SJCRH30 (cell line): ENCODE data around the gene ELAVL3. TPM values are rescaled to one million over a fixed set of nuclear protein-coding genes. Genes with fewer than 3 reads are reported as not detected.

Experiments used
- DNase-seq, 2 experiments: peaks; one replicate each; pipeline ENCODE4 v3.0.0-alpha.2; 2015 to 2020
- H3K27ac ChIP-seq: fragments of 250-450 bp; sonication (Bioruptor Pico); 2 replicates; pipeline ENCODE4 v1.5.1; 2020; ENCODE audit warnings: mild to moderate bottlenecking, moderate library complexity
- H3K27me3 ChIP-seq: fragments of 250-450 bp; sonication (Bioruptor Pico); 2 replicates; pipeline ENCODE4 v1.5.1; 2020; ENCODE audit warnings: mild to moderate bottlenecking, moderate library complexity
- H3K36me3 ChIP-seq: fragments of 250-450 bp; sonication (Bioruptor Pico); 2 replicates; pipeline ENCODE4 v1.5.1; 2020; ENCODE audit warnings: mild to moderate bottlenecking, moderate library complexity
- H3K4me1 ChIP-seq: fragments of 250-450 bp; sonication (Bioruptor Pico); 2 replicates; pipeline ENCODE4 v1.5.1; 2020; ENCODE audit warnings: mild to moderate bottlenecking, moderate library complexity
- H3K4me3 ChIP-seq: fragments of 250-450 bp; sonication (Bioruptor Pico); 2 replicates; pipeline ENCODE4 v1.5.1; 2020; ENCODE audit warnings: mild to moderate bottlenecking, moderate library complexity
- H3K9me3 ChIP-seq: fragments of 250-450 bp; sonication (Bioruptor Pico); replicated peaks from 2 replicates; pipeline ENCODE4 v1.5.1; 2020; ENCODE audit warnings: mild to moderate bottlenecking, moderate library complexity
- total RNA-seq: library from RNA; depleted of rRNA; stranded (reverse); fragments of >200 nt; shearing (Covaris generic); gene quantifications from 2 replicates; pipeline ENCODE4 v1.2.3, GENCODE V29; 2014; rRNA removed

The ELAVL3 gene
- not detected in 2 replicates for total RNA-seq

- Histone ChIP-seq H3K4me3 (no peak within 1 kb of the TSS), H3K27ac (no peak within 1 kb of the TSS), H3K27me3 (no peaks in the 10 kb centered on the region), H3K4me1 (no peaks in the 10 kb centered on the region), H3K36me3 (no peaks in the 10 kb centered on the region), H3K9me3 (no peaks in the 10 kb centered on the region)
- DNase-seq: no peak
Measured at GRCh38 chr19:11480715-11481533, at the start of gene ELAVL3. TSS of gene ELAVL3 (minus strand) at chr19:11481046. CDS start at chr19:11480608, 438 bp downstream.

- no peaks in the 10 kb centered on the region for H3K27me3 ChIP-seq
- H3K36me3 ChIP-seq: no peaks in the 10 kb centered on the region
- no peak overlapping the region for H3K4me3 ChIP-seq
- no peaks in the 10 kb centered on the region for H3K9me3 ChIP-seq
- H3K27ac ChIP-seq: no peak overlapping the region
- DNase-seq: peak; percentile 84 to 88
- peaks cover 3% of the 10 kb centered on the region; the same call in 1 of the 2 replicates for H3K4me1 ChIP-seq
Measured at GRCh38 chr19:11530432-11530831, 49.6 kb upstream of the ELAVL3 start.

- no peaks in the 10 kb centered on the region for H3K27me3 ChIP-seq
- peaks cover 3% of the 10 kb centered on the region; the same call in 1 of the 2 replicates for H3K4me1 ChIP-seq
- DNase-seq: peak; percentile 97 to 99
- H3K4me3 ChIP-seq: peak within 1 kb of the TSS; percentile 84
- H3K9me3 ChIP-seq: no peaks in the 10 kb centered on the region
- peak within 1 kb of the TSS; percentile 89 for H3K27ac ChIP-seq
- H3K36me3 ChIP-seq: no peaks in the 10 kb centered on the region
Measured at GRCh38 chr19:11528551-11529341, 47.9 kb upstream of the ELAVL3 start, which contains the start of gene ECSIT. TSS of gene ECSIT (minus strand) at chr19:11529134. CDS start at chr19:11519170, 9,964 bp downstream.

GRCh38 chr19:11519138-11519537 is 38.3 kb upstream of the ELAVL3 start:
- H3K9me3 ChIP-seq: no peaks in the 10 kb centered on the region
- DNase-seq: no peak
- H3K4me3 ChIP-seq: no peak overlapping the region
- no peaks in the 10 kb centered on the region for H3K36me3 ChIP-seq
- no peak overlapping the region for H3K27ac ChIP-seq
- no peaks in the 10 kb centered on the region for H3K27me3 ChIP-seq
- no peaks in the 10 kb centered on the region for H3K4me1 ChIP-seq

- H3K27ac ChIP-seq: no peak overlapping the region
- no peak for DNase-seq
- no peak overlapping the region for H3K4me3 ChIP-seq
- H3K36me3 ChIP-seq: no peaks in the 10 kb centered on the region
- H3K9me3 ChIP-seq: no peaks in the 10 kb centered on the region
- no peaks in the 10 kb centered on the region for H3K27me3 ChIP-seq
- H3K4me1 ChIP-seq: no peaks in the 10 kb centered on the region
Measured at GRCh38 chr19:11513946-11514345, 33.1 kb upstream of the ELAVL3 start.

GRCh38 chr19:11510444-11510843 is 29.6 kb upstream of the ELAVL3 start:
- H3K9me3 ChIP-seq: no peaks in the 10 kb centered on the region
- DNase-seq: no peak
- H3K27me3 ChIP-seq: no peaks in the 10 kb centered on the region
- no peak overlapping the region for H3K4me3 ChIP-seq
- H3K27ac ChIP-seq: no peak overlapping the region
- H3K4me1 ChIP-seq: no peaks in the 10 kb centered on the region
- no peaks in the 10 kb centered on the region for H3K36me3 ChIP-seq

GRCh38 chr19:11507370-11508078 is 26.7 kb upstream of the ELAVL3 start:
- no peak for DNase-seq
- H3K27me3 ChIP-seq: no peaks in the 10 kb centered on the region

GRCh38 chr19:11506967-11507366 is 26.1 kb upstream of the ELAVL3 start:
- no peak for DNase-seq
- H3K27me3 ChIP-seq: no peaks in the 10 kb centered on the region

More at GRCh38 chr19:11507370-11508078, 26.7 kb upstream of the ELAVL3 start:
- no peaks in the 10 kb centered on the region for H3K9me3 ChIP-seq
- 0 out of 2 replicates have a peak, but pooled peaks cover 3% of the 10 kb centered on the region for H3K4me1 ChIP-seq
- no peaks in the 10 kb centered on the region for H3K36me3 ChIP-seq
- no peak overlapping the region for H3K27ac ChIP-seq
- H3K4me3 ChIP-seq: no peak overlapping the region

GRCh38 chr19:11506101-11506555 is 25.3 kb upstream of the ELAVL3 start:
- no peaks in the 10 kb centered on the region for H3K36me3 ChIP-seq
- H3K4me3 ChIP-seq: peak overlapping the region; percentile 88
- no peak for DNase-seq
- H3K27ac ChIP-seq: peak overlapping the region; percentile 56
- H3K4me1 ChIP-seq: 0 out of 2 replicates have a peak, but pooled peaks cover 3% of the 10 kb centered on the region
- no peaks in the 10 kb centered on the region for H3K9me3 ChIP-seq
- no peaks in the 10 kb centered on the region for H3K27me3 ChIP-seq

More at GRCh38 chr19:11506967-11507366, 26.1 kb upstream of the ELAVL3 start:
- Histone ChIP-seq H3K4me1 (0 out of 2 replicates have a peak, but pooled peaks cover 3% of the 10 kb centered on the region), H3K36me3 (no peaks in the 10 kb centered on the region), H3K27ac (no peak overlapping the region), H3K4me3 (no peak overlapping the region), H3K9me3 (no peaks in the 10 kb centered on the region)

GRCh38 chr19:11505504-11506100 is 24.8 kb upstream of the ELAVL3 start, which contains the start of gene ZNF653:
TSS of gene ZNF653 (minus strand) at chr19:11505839. CDS start at chr19:11505786, 53 bp downstream.
- Histone ChIP-seq H3K9me3 (no peaks in the 10 kb centered on the region), H3K27me3 (no peaks in the 10 kb centered on the region), H3K36me3 (no peaks in the 10 kb centered on the region), H3K27ac (peak within 1 kb of the TSS; percentile 56), H3K4me1 (0 out of 2 replicates have a peak, but pooled peaks cover 3% of the 10 kb centered on the region), H3K4me3 (peak within 1 kb of the TSS; percentile 88)
- peak; percentile 94 to 97 for DNase-seq

- Histone ChIP-seq H3K36me3 (no peaks in the 10 kb centered on the region), H3K9me3 (no peaks in the 10 kb centered on the region), H3K27me3 (no peaks in the 10 kb centered on the region), H3K4me3 (peak overlapping the region; percentile 88), H3K4me1 (0 out of 2 replicates have a peak, but pooled peaks cover 3% of the 10 kb centered on the region), H3K27ac (peak overlapping the region; percentile 56)
- DNase-seq: peak; percentile 95 to 96
Measured at GRCh38 chr19:11505032-11505503, 24.2 kb upstream of the ELAVL3 start.

GRCh38 chr19:11504502-11505031 is 23.7 kb upstream of the ELAVL3 start:
- H3K27me3 ChIP-seq: no peaks in the 10 kb centered on the region
- peak overlapping the region; percentile 88 for H3K4me3 ChIP-seq
- no peak overlapping the region for H3K27ac ChIP-seq
- DNase-seq: no peak
- H3K36me3 ChIP-seq: no peaks in the 10 kb centered on the region
- H3K9me3 ChIP-seq: no peaks in the 10 kb centered on the region
- 0 out of 2 replicates have a peak, but pooled peaks cover 3% of the 10 kb centered on the region for H3K4me1 ChIP-seq

- DNase-seq: no peak
- H3K27ac ChIP-seq: no peak overlapping the region
- H3K36me3 ChIP-seq: no peaks in the 10 kb centered on the region
- H3K4me3 ChIP-seq: no peak overlapping the region
- H3K4me1 ChIP-seq: 0 out of 2 replicates have a peak, but pooled peaks cover 3% of the 10 kb centered on the region
- H3K9me3 ChIP-seq: no peaks in the 10 kb centered on the region
- no peaks in the 10 kb centered on the region for H3K27me3 ChIP-seq
Measured at GRCh38 chr19:11499890-11500420, 19.1 kb upstream of the ELAVL3 start.
